Mesendoderm (in vitro differentiated cells): ENCODE results near the gene ERCC6.

Experiments used
- DNase-seq: peaks from one replicate; pipeline ENCODE4 v3.0.0; 2013
- H2AK5ac ChIP-seq: 2 replicates; pipeline ENCODE4 v1.6.1; 2013; ENCODE audit warnings: low read length, inconsistent platforms
- H2BK120ac ChIP-seq: 2 replicates; pipeline ENCODE4 v1.6.1; 2013; ENCODE audit warnings: low read depth, mild to moderate bottlenecking, low read length, moderate library complexity, mixed read lengths
- H2BK15ac ChIP-seq: replicated peaks from 2 replicates; pipeline ENCODE4 v1.6.1; 2013; ENCODE audit warnings: low read depth, mild to moderate bottlenecking, moderate library complexity
- H2BK5ac ChIP-seq: 2 replicates; pipeline ENCODE4 v1.6.1; 2013; ENCODE audit warnings: low read length, inconsistent platforms
- H3K18ac ChIP-seq: 2 replicates; pipeline ENCODE4 v1.6.1; 2013; ENCODE audit warnings: mild to moderate bottlenecking, low read length, mixed read lengths
- H3K23ac ChIP-seq: one replicate; pipeline ENCODE4 v1.6.1; 2013; ENCODE audit warnings: low read length
- H3K27ac ChIP-seq: 2 replicates; pipeline ENCODE4 v1.5.1; 2013; ENCODE audit warnings: low read depth, mild to moderate bottlenecking, inconsistent platforms, low read length, moderate library complexity
- H3K27me3 ChIP-seq: 2 replicates; pipeline ENCODE4 v1.6.1; 2013; ENCODE audit warnings: low read length, control low read depth, mild to moderate bottlenecking, inconsistent platforms; ENCODE audit not compliant: insufficient read depth, poor library complexity
- H3K36me3 ChIP-seq: 2 replicates; pipeline ENCODE4 v1.6.1; 2013; ENCODE audit warnings: low read length, inconsistent platforms; ENCODE audit not compliant: control insufficient read depth, insufficient read depth
- H3K4ac ChIP-seq: one replicate; pipeline ENCODE4 v1.6.1; 2013; ENCODE audit warnings: low read depth, mild to moderate bottlenecking, low read length, moderate library complexity
- H3K4me1 ChIP-seq: 2 replicates; pipeline ENCODE4 v1.6.1; 2013; ENCODE audit warnings: low read depth, low read length, inconsistent platforms; ENCODE audit not compliant: control insufficient read depth
- H3K4me2 ChIP-seq: 2 replicates; pipeline ENCODE4 v1.6.1; 2013; ENCODE audit warnings: low read length
- H3K4me3 ChIP-seq: 2 replicates; pipeline ENCODE4 v1.5.1; 2013; ENCODE audit warnings: mild to moderate bottlenecking, low read length
- H3K56ac ChIP-seq: one replicate; pipeline ENCODE4 v1.6.1; 2013; ENCODE audit warnings: low read length
- H3K79me1 ChIP-seq: 2 replicates; pipeline ENCODE4 v1.6.1; 2013; ENCODE audit warnings: low read length, inconsistent platforms
- H3K79me2 ChIP-seq: 2 replicates; pipeline ENCODE4 v1.6.1; 2013; ENCODE audit warnings: mild to moderate bottlenecking, low read length; ENCODE audit not compliant: control insufficient read depth, insufficient read depth
- H3K9ac ChIP-seq: 2 replicates; pipeline ENCODE4 v1.6.1; 2013; ENCODE audit warnings: low read length, inconsistent platforms
- H4K5ac ChIP-seq: one replicate; pipeline ENCODE4 v1.6.1; 2013; ENCODE audit warnings: low read length
- H4K8ac ChIP-seq: one replicate; pipeline ENCODE4 v1.6.1; 2013; ENCODE audit warnings: low read depth, mild to moderate bottlenecking, control low read depth, low read length, moderate library complexity
- WGBS: extraction: QIAGEN DNeasy Blood & Tissue Kit; methylation state at CpG from one replicate; pipeline ENCODE4 v1.1.7; 2013; ENCODE audit warnings: low lambda C conversion rate, missing lambda C conversion rate; ENCODE audit not compliant: insufficient coverage; ENCODE audit errors: extremely low coverage; 5-methylcytosine and 5-hydroxymethylcytosine counted together

Gene ERCC6

GRCh38 chr10:49518566-49518965 lies 20.4 kb downstream of the ERCC6 start:
- H4K5ac ChIP-seq = no peak overlapping the region
- H3K79me1 ChIP-seq = peaks cover 2% of the 10 kb centered on the region
- no peak overlapping the region for H3K4me2 ChIP-seq
- no peak overlapping the region for H3K9ac ChIP-seq
- H3K4ac ChIP-seq = no peak overlapping the region
- H3K79me2 ChIP-seq = no peaks in the 10 kb centered on the region
- no CpG with 5 or more reads among the region's 2 CpGs for WGBS
- no peak overlapping the region for H2BK15ac ChIP-seq
- H3K36me3 ChIP-seq = no peaks in the 10 kb centered on the region
- H3K56ac ChIP-seq = no peak overlapping the region
- no peak overlapping the region for H4K8ac ChIP-seq
- no peak for DNase-seq
- no peak overlapping the region for H3K27ac ChIP-seq
- H2BK5ac ChIP-seq = no peak overlapping the region
- no peaks in the 10 kb centered on the region for H3K27me3 ChIP-seq
- H2BK120ac ChIP-seq = no peak overlapping the region
- H3K4me3 ChIP-seq = no peak overlapping the region
- no peak overlapping the region for H2AK5ac ChIP-seq
- H3K18ac ChIP-seq = no peak overlapping the region
- no peak overlapping the region for H3K23ac ChIP-seq
- no peaks in the 10 kb centered on the region for H3K4me1 ChIP-seq

GRCh38 chr10:49516216-49516970 lies 22.5 kb downstream of the ERCC6 start:
- no peak overlapping the region for H3K18ac ChIP-seq
- no peak overlapping the region for H4K8ac ChIP-seq
- no peaks in the 10 kb centered on the region for H3K4me1 ChIP-seq
- H3K56ac ChIP-seq = no peak overlapping the region
- H3K27ac ChIP-seq = no peak overlapping the region
- no peaks in the 10 kb centered on the region for H3K79me2 ChIP-seq
- H4K5ac ChIP-seq = no peak overlapping the region
- DNase-seq = no peak
- H3K4ac ChIP-seq = no peak overlapping the region
- H3K36me3 ChIP-seq = no peaks in the 10 kb centered on the region
- no peak overlapping the region for H2BK15ac ChIP-seq
- no peak overlapping the region for H3K23ac ChIP-seq
- no peak overlapping the region for H3K4me3 ChIP-seq
- no peak overlapping the region for H3K4me2 ChIP-seq
- H2BK5ac ChIP-seq = no peak overlapping the region
- H3K9ac ChIP-seq = no peak overlapping the region
- H3K79me1 ChIP-seq = peaks cover 2% of the 10 kb centered on the region
- H2BK120ac ChIP-seq = no peak overlapping the region
- no peaks in the 10 kb centered on the region for H3K27me3 ChIP-seq
- no peak overlapping the region for H2AK5ac ChIP-seq
- WGBS = no CpG with 5 or more reads among the region's 16 CpGs

GRCh38 chr10:49512121-49512809 lies 26.7 kb downstream of the ERCC6 start:
- no peaks in the 10 kb centered on the region for H3K27me3 ChIP-seq
- no peaks in the 10 kb centered on the region for H3K79me1 ChIP-seq
- no peaks in the 10 kb centered on the region for H3K36me3 ChIP-seq
- no peak overlapping the region for H2BK15ac ChIP-seq
- no peak overlapping the region for H3K18ac ChIP-seq
- H4K8ac ChIP-seq = no peak overlapping the region
- H3K23ac ChIP-seq = no peak overlapping the region
- H3K4me2 ChIP-seq = no peak overlapping the region
- H4K5ac ChIP-seq = no peak overlapping the region
- no peak overlapping the region for H3K9ac ChIP-seq
- no peaks in the 10 kb centered on the region for H3K4me1 ChIP-seq
- no peak overlapping the region for H3K4me3 ChIP-seq
- H3K27ac ChIP-seq = no peak overlapping the region
- H2AK5ac ChIP-seq = no peak overlapping the region
- no peak overlapping the region for H3K56ac ChIP-seq
- H3K4ac ChIP-seq = no peak overlapping the region
- DNase-seq = peak; percentile 50
- H2BK120ac ChIP-seq = no peak overlapping the region
- no peaks in the 10 kb centered on the region for H3K79me2 ChIP-seq
- WGBS = no CpG with 5 or more reads among the region's 4 CpGs
- H2BK5ac ChIP-seq = no peak overlapping the region

- Histone ChIP-seq H2BK5ac (no peak overlapping the region), H3K36me3 (no peaks in the 10 kb centered on the region), H3K27ac (no peak overlapping the region), H3K27me3 (no peaks in the 10 kb centered on the region), H3K79me2 (no peaks in the 10 kb centered on the region), H3K9ac (no peak overlapping the region), H3K18ac (no peak overlapping the region), H3K4me3 (no peak overlapping the region), H4K5ac (no peak overlapping the region), H3K23ac (no peak overlapping the region), H3K4ac (no peak overlapping the region), H3K4me1 (no peaks in the 10 kb centered on the region), H3K4me2 (no peak overlapping the region), H2BK15ac (no peak overlapping the region), H2BK120ac (no peak overlapping the region), H3K79me1 (no peaks in the 10 kb centered on the region), H2AK5ac (no peak overlapping the region), H3K56ac (no peak overlapping the region), H4K8ac (no peak overlapping the region)
- no peak for DNase-seq
- WGBS = no CpG with 5 or more reads among the region's 4 CpGs
Observed at GRCh38 chr10:49509771-49510303, 29.1 kb downstream of the ERCC6 start.

GRCh38 chr10:49508654-49509053 lies 30.3 kb downstream of the ERCC6 start:
- Histone ChIP-seq H3K4me3 (no peak overlapping the region), H3K56ac (no peak overlapping the region), H3K23ac (no peak overlapping the region), H2BK120ac (no peak overlapping the region), H2BK15ac (no peak overlapping the region), H3K27ac (no peak overlapping the region), H3K4me1 (no peaks in the 10 kb centered on the region), H2BK5ac (no peak overlapping the region), H4K5ac (no peak overlapping the region), H4K8ac (no peak overlapping the region), H2AK5ac (no peak overlapping the region), H3K27me3 (no peaks in the 10 kb centered on the region), H3K4me2 (no peak overlapping the region), H3K18ac (no peak overlapping the region), H3K79me2 (no peaks in the 10 kb centered on the region), H3K4ac (no peak overlapping the region), H3K36me3 (no peaks in the 10 kb centered on the region), H3K79me1 (no peaks in the 10 kb centered on the region), H3K9ac (no peak overlapping the region)
- no peak for DNase-seq
- WGBS = no CpG with 5 or more reads among the region's 4 CpGs
